Stomach smooth muscle (tissue), 2 donors: ENCODE data around the gene SYNPR.

Source experiments
- H3K27ac ChIP-seq: one replicate; pipeline ENCODE4 v1.7.0; 2013; ENCODE audit warnings: mild to moderate bottlenecking, low read length, inconsistent platforms
- H3K27me3 ChIP-seq, 2 donors: one replicate each; pipeline ENCODE4 v1.7.0; 2013; ENCODE audit warnings: low read length in 2 of 2; ENCODE audit not compliant: insufficient read depth in 2 of 2, control insufficient read depth in 1 of 2
- H3K36me3 ChIP-seq, 2 donors: one replicate each; pipeline ENCODE4 v1.7.0; 2013; ENCODE audit warnings: low read length in 2 of 2; ENCODE audit not compliant: control insufficient read depth in 2 of 2, insufficient read depth in 2 of 2
- H3K4me1 ChIP-seq: one replicate; pipeline ENCODE4 v1.7.0; 2013; ENCODE audit warnings: low read length; ENCODE audit not compliant: control insufficient read depth, insufficient read depth
- H3K4me3 ChIP-seq, 2 donors: one replicate each; pipeline ENCODE4 v1.7.0; 2013; ENCODE audit warnings: low read length in 2 of 2
- H3K9ac ChIP-seq, 2 donors: one replicate each; pipeline ENCODE4 v1.7.0; 2013; ENCODE audit warnings: low read length in 2 of 2, mild to moderate bottlenecking in 1 of 2
- H3K9me3 ChIP-seq, 2 donors: one replicate each; pipeline ENCODE4 v1.7.0; 2013; ENCODE audit warnings: low read length in 2 of 2; ENCODE audit not compliant: control insufficient read depth in 2 of 2
- donor health status: healthy.
- donor health status: Pancreatic carcinoma.

SYNPR gene

DNA sequence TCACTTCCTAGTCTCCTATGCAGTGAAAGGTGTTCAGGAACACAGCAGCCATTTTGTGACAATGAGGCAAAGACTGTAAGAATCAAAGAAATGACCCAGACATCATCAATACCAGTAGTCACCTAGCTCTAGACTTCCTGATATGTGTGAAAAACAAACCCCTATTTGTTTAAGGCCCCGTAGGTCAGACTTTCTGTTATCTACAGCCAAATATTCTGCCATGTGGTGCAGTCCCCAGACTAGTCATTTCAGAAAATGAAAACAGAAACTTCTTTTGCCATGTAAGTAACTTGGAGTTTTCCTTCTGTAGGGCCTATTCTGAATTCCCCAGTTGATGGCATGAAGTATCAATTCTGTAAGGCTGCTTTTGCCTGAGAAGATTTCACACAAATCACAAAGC lies 192.6 kb downstream of the SYNPR start:
- Histone ChIP-seq H3K4me1 (no peaks in the 10 kb centered on the region), H3K36me3 (no peaks in the 10 kb centered on the region), H3K27ac (no peak overlapping the region), H3K4me3 (no peak overlapping the region), H3K27me3 (peaks cover 0 to 3% of the 10 kb centered on the region in 2 donors), H3K9ac (no peak overlapping the region), H3K9me3 (peaks cover 0 to 3% of the 10 kb centered on the region in 2 donors)

DNA sequence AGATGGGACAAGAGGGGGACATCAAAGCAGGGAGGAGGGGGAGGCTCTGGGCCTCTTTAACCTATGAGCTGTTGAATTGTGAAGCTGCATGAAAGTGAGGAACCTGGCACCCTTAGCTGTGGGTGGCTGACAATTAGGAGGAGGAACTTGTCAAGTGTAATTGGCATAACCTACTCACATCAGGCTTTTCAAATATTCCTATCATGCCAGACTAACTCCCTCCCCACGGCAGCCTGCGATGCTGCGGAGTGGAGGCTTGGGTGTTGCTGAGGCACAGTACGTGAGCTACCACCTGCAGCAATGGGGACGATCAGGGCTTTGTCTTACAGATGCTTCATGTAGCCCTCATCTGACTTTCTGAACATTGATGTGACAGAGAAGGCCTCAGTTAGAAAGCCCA lies 193.7 kb downstream of the SYNPR start:
- no peak overlapping the region for H3K9ac ChIP-seq
- no peak overlapping the region for H3K27ac ChIP-seq

DNA sequence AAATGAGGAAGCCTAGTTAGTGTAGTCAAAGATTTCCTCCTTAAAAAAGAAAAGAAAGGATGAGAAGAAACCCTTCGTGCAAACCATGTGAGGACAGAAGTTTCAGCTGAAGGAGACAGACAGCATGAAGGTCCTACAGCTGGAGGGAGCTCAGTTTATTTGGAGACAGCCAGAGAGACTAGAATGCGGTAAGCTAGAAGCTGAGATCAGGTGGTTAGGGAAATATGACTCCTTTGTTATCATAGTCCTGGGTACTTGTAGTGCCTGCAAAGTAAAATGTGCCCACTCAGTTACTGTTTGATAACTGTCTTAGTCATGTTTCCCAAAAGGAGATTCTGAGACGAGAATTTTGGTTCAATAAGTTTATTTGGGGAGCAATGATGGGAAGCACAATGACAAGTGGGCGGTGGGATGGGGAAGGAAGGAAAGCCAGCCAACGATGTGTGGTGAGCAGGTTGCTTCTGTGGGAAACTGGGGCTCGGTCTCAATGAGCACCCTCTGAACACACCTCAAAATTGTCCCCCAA lies 195.6 kb downstream of the SYNPR start:
- H3K9ac ChIP-seq, result no peak overlapping the region
- peaks cover 0 to 3% of the 10 kb centered on the region in 2 donors for H3K9me3 ChIP-seq
- no peak overlapping the region for H3K4me3 ChIP-seq
- no peaks in the 10 kb centered on the region for H3K36me3 ChIP-seq
- H3K27ac ChIP-seq, result no peak overlapping the region
- H3K4me1 ChIP-seq, result no peaks in the 10 kb centered on the region
- peaks cover 0 to 3% of the 10 kb centered on the region in 2 donors for H3K27me3 ChIP-seq

More for the DNA sequence above, 193.7 kb downstream of the SYNPR start:
- Histone ChIP-seq H3K4me3 (no peak overlapping the region), H3K36me3 (no peaks in the 10 kb centered on the region), H3K4me1 (no peaks in the 10 kb centered on the region), H3K9me3 (peaks cover 0 to 3% of the 10 kb centered on the region in 2 donors), H3K27me3 (peaks cover 0 to 3% of the 10 kb centered on the region in 2 donors)

DNA sequence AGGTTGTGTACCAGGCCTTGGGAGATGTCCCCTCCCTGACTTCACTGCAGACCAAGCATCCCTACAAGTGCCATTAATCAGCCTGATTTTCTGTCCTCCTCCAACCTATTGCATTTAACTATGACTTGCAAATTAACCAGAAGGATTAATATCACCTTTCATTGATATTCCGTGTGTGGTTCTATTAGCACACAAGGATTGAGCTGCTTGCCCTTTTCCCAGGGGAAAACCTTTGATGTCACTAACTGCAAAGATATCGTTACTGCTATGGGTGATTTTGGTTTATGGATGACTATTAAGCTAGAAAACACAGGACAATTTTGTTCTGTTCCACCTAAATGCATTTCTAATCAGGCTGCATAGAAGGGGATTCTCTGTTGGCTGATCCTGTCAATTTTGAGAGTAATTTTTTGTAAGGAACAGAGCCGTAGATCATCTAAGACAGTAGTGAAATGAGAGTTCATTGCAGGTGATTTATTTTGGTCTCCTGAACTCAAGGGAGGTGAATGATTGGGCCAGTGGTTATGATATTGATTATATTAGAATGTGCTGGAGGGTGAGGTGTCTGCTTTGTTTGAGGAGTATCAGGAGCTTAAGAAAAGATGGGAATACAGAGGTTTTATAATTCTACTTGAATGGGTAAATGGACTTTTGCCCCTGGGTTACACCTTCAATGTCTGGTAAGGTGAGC lies 196.9 kb downstream of the SYNPR start:
- H3K9me3 ChIP-seq, result peaks cover 0 to 3% of the 10 kb centered on the region in 2 donors
- H3K36me3 ChIP-seq, result no peaks in the 10 kb centered on the region
- H3K9ac ChIP-seq, result no peak overlapping the region
- H3K27me3 ChIP-seq, result peaks cover 0 to 3% of the 10 kb centered on the region in 2 donors
- no peak overlapping the region for H3K27ac ChIP-seq
- no peaks in the 10 kb centered on the region for H3K4me1 ChIP-seq
- no peak overlapping the region for H3K4me3 ChIP-seq

DNA sequence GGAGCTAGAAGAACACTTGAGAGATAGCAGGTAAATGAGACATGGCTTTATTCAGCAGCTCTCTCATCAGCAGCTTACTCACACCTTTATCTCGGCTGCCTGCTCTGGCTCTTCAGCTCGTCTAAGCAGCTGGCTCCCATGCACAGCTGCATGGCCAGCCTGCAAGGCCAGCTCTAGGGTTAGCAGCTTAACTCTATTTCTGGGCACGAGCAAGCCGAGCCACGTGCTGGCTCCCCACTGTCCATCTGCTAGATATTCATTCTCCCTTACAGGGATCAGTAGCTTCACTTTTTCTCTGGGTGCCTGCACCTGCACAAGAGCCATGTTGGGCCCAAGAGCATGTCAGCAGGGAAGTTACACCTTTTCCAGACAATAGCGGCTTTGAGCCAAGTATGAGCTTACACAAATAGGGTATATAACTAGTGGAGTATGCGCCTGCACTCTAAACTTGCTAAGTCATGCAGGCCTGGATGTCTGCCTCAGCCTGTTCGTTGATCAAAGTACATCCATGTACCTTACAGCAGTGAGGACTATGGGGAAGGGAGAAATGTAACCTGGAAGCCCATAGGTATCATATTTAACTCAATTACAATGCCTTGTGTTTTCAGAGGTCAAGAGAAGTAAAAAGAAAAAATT lies 199.5 kb downstream of the SYNPR start:
- H3K27me3 ChIP-seq, result peaks cover 0 to 3% of the 10 kb centered on the region in 2 donors
- no peaks in the 10 kb centered on the region for H3K4me1 ChIP-seq
- H3K27ac ChIP-seq, result no peak overlapping the region
- no peak overlapping the region for H3K9ac ChIP-seq
- no peaks in the 10 kb centered on the region for H3K36me3 ChIP-seq
- no peaks in the 10 kb centered on the region for H3K9me3 ChIP-seq
- H3K4me3 ChIP-seq, result no peak overlapping the region

DNA sequence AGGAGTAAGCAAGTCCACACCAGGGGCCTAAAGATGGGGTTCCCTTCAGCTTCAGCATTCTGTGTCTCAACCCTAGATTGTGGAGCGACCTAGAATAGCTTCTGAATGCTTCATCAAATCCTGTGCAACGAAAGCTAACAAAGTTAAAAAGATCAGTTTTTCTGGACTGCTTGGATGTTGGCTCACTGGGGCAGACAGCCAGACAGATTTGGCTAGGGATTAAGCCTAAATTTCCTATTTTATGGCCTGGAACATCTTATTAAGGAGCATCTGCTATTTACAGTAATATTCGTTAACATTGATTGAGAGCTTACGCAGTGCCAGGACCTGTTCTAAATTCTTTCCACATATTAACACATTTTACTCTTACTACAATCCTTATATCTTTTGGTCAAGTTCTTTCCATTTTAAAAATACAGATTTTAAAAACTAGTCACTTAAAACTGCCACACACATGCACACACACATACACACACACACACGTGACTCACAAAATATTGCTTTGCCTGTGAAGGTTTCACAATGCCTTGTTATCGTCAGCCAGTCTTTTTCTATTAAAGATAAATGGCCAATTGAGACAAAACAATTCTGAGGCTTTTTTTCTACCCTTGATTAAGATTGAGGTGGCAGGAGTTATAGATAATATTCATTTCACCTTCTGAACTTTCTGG lies 201.0 kb downstream of the SYNPR start:
- Histone ChIP-seq H3K4me3 (no peak overlapping the region), H3K27me3 (no peaks in the 10 kb centered on the region), H3K27ac (no peak overlapping the region), H3K4me1 (no peaks in the 10 kb centered on the region), H3K36me3 (no peaks in the 10 kb centered on the region), H3K9ac (no peak overlapping the region), H3K9me3 (no peaks in the 10 kb centered on the region)

DNA sequence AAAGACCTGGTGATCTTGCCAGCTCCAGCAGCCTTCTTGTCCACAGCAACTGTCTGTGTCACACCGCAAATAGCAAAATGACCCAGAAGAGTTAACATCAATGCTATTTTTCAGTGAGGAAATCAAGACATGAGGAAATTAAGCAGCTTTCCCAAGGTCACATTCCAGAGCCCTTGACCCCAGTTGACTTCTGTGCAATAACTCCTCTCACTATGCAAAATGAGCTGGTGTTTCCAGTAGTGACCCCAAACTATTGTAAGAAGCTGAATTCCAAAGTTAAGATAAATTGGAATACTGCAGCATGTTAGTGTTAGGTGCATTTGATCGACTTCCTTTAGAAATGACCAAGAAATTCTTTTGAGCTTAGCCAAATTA lies 201.5 kb downstream of the SYNPR start:
- Histone ChIP-seq H3K36me3 (no peaks in the 10 kb centered on the region), H3K9ac (no peak overlapping the region), H3K9me3 (no peaks in the 10 kb centered on the region), H3K27ac (no peak overlapping the region), H3K4me1 (no peaks in the 10 kb centered on the region), H3K27me3 (no peaks in the 10 kb centered on the region), H3K4me3 (no peak overlapping the region)

DNA sequence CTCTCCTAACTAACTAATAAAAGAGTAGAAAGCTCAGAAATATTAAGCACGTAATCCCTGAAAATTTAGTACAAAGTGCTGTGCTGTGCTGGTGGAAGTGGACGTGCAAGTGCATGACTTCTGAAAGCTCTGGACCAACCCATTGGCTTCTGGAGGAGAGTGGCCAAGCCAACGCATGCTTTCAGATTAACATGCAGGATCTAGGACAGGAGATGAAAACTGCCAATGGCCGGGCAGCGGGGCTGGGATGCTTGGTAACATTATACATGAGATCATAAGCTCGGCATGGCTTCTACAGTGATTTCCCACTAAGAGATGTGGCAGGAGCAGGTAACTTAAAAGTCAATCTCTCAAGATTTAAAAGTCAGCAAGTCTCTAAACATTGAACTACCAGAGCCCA lies 203.5 kb downstream of the SYNPR start:
- Histone ChIP-seq H3K9me3 (no peaks in the 10 kb centered on the region), H3K27ac (no peak overlapping the region), H3K9ac (no peak overlapping the region), H3K36me3 (no peaks in the 10 kb centered on the region), H3K27me3 (no peaks in the 10 kb centered on the region), H3K4me3 (no peak overlapping the region), H3K4me1 (no peaks in the 10 kb centered on the region)

DNA sequence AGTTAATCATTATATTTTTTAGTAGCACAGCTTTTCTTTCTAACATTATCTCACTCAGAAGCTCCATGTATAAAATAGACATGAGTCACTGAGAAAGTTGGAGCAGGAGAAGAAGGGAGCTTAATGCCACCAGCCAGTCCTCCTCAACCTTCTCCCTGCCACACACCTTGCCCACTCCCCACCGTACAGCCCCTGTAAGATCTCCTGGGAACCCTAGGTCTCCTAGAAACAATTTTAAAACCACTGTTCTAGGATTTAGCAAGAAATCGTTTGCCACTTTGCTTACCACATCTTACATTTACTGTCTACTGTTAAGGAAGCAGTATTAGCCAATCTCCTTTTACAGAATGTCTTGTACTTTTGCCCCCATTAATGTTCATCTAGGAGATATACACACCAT lies 204.2 kb downstream of the SYNPR start:
- Histone ChIP-seq H3K9me3 (no peaks in the 10 kb centered on the region), H3K27me3 (no peaks in the 10 kb centered on the region), H3K4me1 (no peaks in the 10 kb centered on the region), H3K9ac (no peak overlapping the region), H3K36me3 (no peaks in the 10 kb centered on the region), H3K4me3 (no peak overlapping the region), H3K27ac (no peak overlapping the region)

DNA sequence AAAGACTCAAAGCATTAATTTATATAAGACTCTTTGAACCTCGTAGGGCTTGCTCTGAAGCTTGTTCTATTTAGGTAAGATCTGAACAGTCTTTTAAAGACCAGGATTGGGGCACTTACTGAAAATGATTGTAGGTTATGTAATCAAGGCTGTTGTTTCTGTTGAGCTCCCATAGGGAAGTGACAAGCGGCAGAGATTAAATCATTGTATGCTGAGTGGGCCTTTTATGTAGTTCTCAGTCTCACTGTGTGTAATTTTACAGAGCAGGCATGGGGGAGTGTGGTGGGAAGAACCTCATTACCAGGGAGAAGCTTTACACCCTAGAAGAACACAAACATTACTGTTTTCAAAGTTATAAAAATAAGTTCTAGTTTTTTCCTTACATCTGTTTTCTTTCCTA lies 214.4 kb downstream of the SYNPR start:
- no peaks in the 10 kb centered on the region for H3K36me3 ChIP-seq

More for the DNA sequence above, 214.4 kb downstream of the SYNPR start:
- no peak overlapping the region for H3K9ac ChIP-seq
- peaks cover 0 to 4% of the 10 kb centered on the region in 2 donors for H3K9me3 ChIP-seq
- H3K27me3 ChIP-seq, result peaks cover 0 to 3% of the 10 kb centered on the region in 2 donors
- H3K27ac ChIP-seq, result no peak overlapping the region
- no peak overlapping the region for H3K4me3 ChIP-seq
- no peaks in the 10 kb centered on the region for H3K4me1 ChIP-seq
